K562 (cell line): ENCODE measurements around the gene PHKG1. TPM values are rescaled to one million over a fixed set of nuclear protein-coding genes. Genes with fewer than 3 reads are reported as not detected.
A peak's percentile ranks its signal among the peaks of the same experiment; 100 is the strongest.

Experiments
- ADNP ChIP-seq: fragments of 200-800 bp; sonication (Bioruptor generic); IDR thresholded peaks from 2 replicates; pipeline ENCODE4 v1.6.1; 2016; ENCODE audit warnings: missing genetic modification characterization, missing compliant biosample characterization
- EZH2 ChIP-seq: IDR thresholded peaks from 2 replicates; pipeline ENCODE4 v1.6.1; 2012; ENCODE audit warnings: low read depth, mild to moderate bottlenecking, inconsistent platforms, low read length, borderline replicate concordance
- HOMEZ ChIP-seq: fragments of 250-450 bp; sonication (Bioruptor Pico); IDR thresholded peaks from 2 replicates; pipeline ENCODE4 v1.4.0; 2020; ENCODE audit warnings: mild to moderate bottlenecking, moderate library complexity
- MBD1 ChIP-seq: fragments of 250-450 bp; sonication (Bioruptor Pico); IDR thresholded peaks from 2 replicates; pipeline ENCODE4 v1.8.0; 2022; ENCODE audit warnings: inconsistent platforms
- PCBP1 ChIP-seq: fragments of 200-400 bp; formaldehyde crosslinking; IDR thresholded peaks from 2 replicates; pipeline ENCODE4 v1.6.1; 2018; ENCODE audit warnings: mild to moderate bottlenecking, low read depth, low read length; ENCODE audit not compliant: poor library complexity, severe bottlenecking
- POLR2A ChIP-seq: fragments of 450-650 bp; conservative IDR thresholded peaks from 2 replicates; pipeline ENCODE4 v1.6.1; 2016
- POLR2G ChIP-seq: fragments of 200-400 bp; formaldehyde crosslinking; IDR thresholded peaks from 2 replicates; pipeline ENCODE4 v1.6.1; 2017; ENCODE audit warnings: low read depth, mild to moderate bottlenecking, antibody characterized with exemption, low read length, moderate library complexity
- POLR2H ChIP-seq: IDR thresholded peaks from 2 replicates; pipeline ENCODE4 v1.6.1; 2016; ENCODE audit warnings: missing genetic modification characterization, low read depth, mild to moderate bottlenecking, control low read depth, missing compliant biosample characterization, moderate library complexity
- RBM39 ChIP-seq: fragments of 200-400 bp; formaldehyde crosslinking; optimal IDR thresholded peaks from 2 replicates; pipeline ENCODE3; 2018; ENCODE audit warnings: low read depth, low read length
- RCOR1 ChIP-seq, 2 experiments: IDR thresholded peaks; 2 replicates each; pipeline ENCODE4 v1.6.1; 2012; ENCODE audit warnings: low read depth in 2 of 2, low read length in 2 of 2, borderline replicate concordance in 1 of 2, improper control_type of control experiment in 1 of 2
- SMAD2 ChIP-seq: fragments of 150-350 bp; IDR thresholded peaks from 2 replicates; pipeline ENCODE4 v1.6.1; 2014; ENCODE audit warnings: low read depth, mild to moderate bottlenecking, low read length
- TCF7L2 ChIP-seq: fragments of 150-350 bp; IDR thresholded peaks from 2 replicates; pipeline ENCODE4 v1.6.1; 2016; ENCODE audit warnings: low read depth, mild to moderate bottlenecking, low read length, moderate library complexity
- ZBTB5 ChIP-seq: fragments of 450-650 bp; IDR thresholded peaks from 2 replicates; pipeline ENCODE4 v1.6.1; 2017; ENCODE audit warnings: antibody characterized with exemption
- ZNF175 ChIP-seq: fragments of 200-800 bp; sonication (Bioruptor generic); IDR thresholded peaks from 2 replicates; pipeline ENCODE4 v1.6.1; 2016; ENCODE audit warnings: low read depth, mild to moderate bottlenecking, missing genetic modification characterization, missing compliant biosample characterization
- ZNF518B ChIP-seq: fragments of 250-450 bp; sonication (Bioruptor Pico); IDR thresholded peaks from 2 replicates; pipeline ENCODE4 v1.5.0; 2021; ENCODE audit warnings: mild to moderate bottlenecking, moderate library complexity
- ZNF655 ChIP-seq: fragments of 250-450 bp; sonication (Bioruptor Pico); IDR thresholded peaks from 2 replicates; pipeline ENCODE4 v1.5.0; 2021
- ZNF707 ChIP-seq: fragments of 250-450 bp; sonication (Bioruptor Pico); conservative IDR thresholded peaks from 2 replicates; pipeline ENCODE4 v1.8.0; 2022; ENCODE audit warnings: inconsistent platforms, mild to moderate bottlenecking, moderate library complexity
- polyA plus RNA-seq, 8 experiments: library from polyadenylated mRNA; depleted of rRNA in 4 of 8; stranded (reverse) in 5 of 8; unstranded in 3 of 8; fragments of >200 nt; fragmentation: Nextera tagmentation in 2 of 8; fragmentation: Illumina TruSeq in 1 of 8; extraction: Ambion mirVana in 2 of 8; extraction: Trizol in 1 of 8; gene quantifications; 2 replicates each; pipeline versions ENCODE4 v1.2.1 to v1.2.3, GENCODE V29; 2011 to 2014; ENCODE audit warnings: inconsistent platforms in 1 of 8, missing spikeins in 1 of 8
- total RNA-seq, 7 experiments: library from RNA; depleted of rRNA in 6 of 7; stranded (reverse); fragments of >200 nt in 6 of 7; fragmentation: Illumina TruSeq in 2 of 7; extraction: Trizol in 2 of 7; gene quantifications; 2 replicates each; pipeline versions ENCODE4 v1.2.1 to v1.2.3, GENCODE V29; 2011 to 2021; ENCODE audit warnings: low replicate concordance in 1 of 7

The PHKG1 gene
- total and polyA plus RNA-seq, 9 of the 15 experiments (the other 6 are each of a cell fraction or from before 2014, with no cell fraction given), result 0.10 to 0.83 (median 0.46) TPM

GRCh38 chr7:56074371-56074791, 18.4 kb downstream of the PHKG1 start (continued):
- TF ChIP-seq ZNF655, result no peak
- no peak for TF ChIP-seq ADNP (tag)
- no peak for TF ChIP-seq ZNF175 (CRISPR knock-in tag)
- TF ChIP-seq MBD1 (CRISPR knock-in tag), result 0 out of 2 replicates have a peak, but pooled peaks have one; percentile 48
- 0 out of 4 replicates have a peak, but pooled peaks of 1 of the 2 experiments have one; percentile 44 for TF ChIP-seq RCOR1 (IDR thresholded peaks at IDR 0.05; ENCODE audit: borderline replicate concordance in 1 of 2, low read depth in 2 of 2, low read length in 2 of 2)
- TF ChIP-seq POLR2G, result 0 out of 2 replicates have a peak, but pooled peaks have one; percentile 34
- peak; percentile 45 for TF ChIP-seq RBM39
- TF ChIP-seq SMAD2, result no peak
- TF ChIP-seq EZH2, result no peak
- no peak for TF ChIP-seq TCF7L2
- no peak for TF ChIP-seq POLR2H
- no peak for TF ChIP-seq HOMEZ (CRISPR knock-in tag)
- TF ChIP-seq ZNF518B (CRISPR knock-in tag), result no peak
- no peak for TF ChIP-seq ZNF707
- TF ChIP-seq ZBTB5, result no peak
- TF ChIP-seq POLR2A, result 0 out of 2 replicates have a peak, but pooled peaks have one; percentile 29
- no peak for TF ChIP-seq PCBP1
